ENCODE measurements around the gene BLOC1S6. TPM values are rescaled to one million over a fixed set of nuclear protein-coding genes. Genes with fewer than 3 reads are reported as not detected.

BLOC1S6 gene
- total and polyA plus RNA-seq, 2 donors from 2014 or later, result 14.8 to 35.0 TPM

GRCh38 chr15:45587863-45588170 is 638 bp downstream of the BLOC1S6 start:
- intact Hi-C loops (cut with DNase I), result no loop called here
- peaks cover 5 to 19% (median 11%) of the 10 kb centered on the region in 3 donors for H3K4me1 ChIP-seq (ENCODE audit: control insufficient read depth in 2 of 3, insufficient read depth in 2 of 3, low read depth in 1 of 3, low read length in 3 of 3)

GRCh38 chr15:45588219-45588875 is 1.2 kb downstream of the BLOC1S6 start:
- H3K4me1 ChIP-seq (ENCODE audit: control insufficient read depth in 2 of 3, insufficient read depth in 2 of 3, low read depth in 1 of 3, low read length in 3 of 3), result peaks cover 5 to 19% (median 11%) of the 10 kb centered on the region in 3 donors
- FAIRE-seq, result no peak
- intact Hi-C loops (cut with DNase I), result no loop called here
- no peak for TF ChIP-seq CTCF (IDR thresholded peaks at IDR 0.05; ENCODE audit: borderline replicate concordance, extremely low read depth, insufficient read depth)
- peak overlapping the region; percentile 74 to 100 (median 87) for H3K9ac ChIP-seq (ENCODE audit: low read length in 3 of 3)
- H3K36me3 ChIP-seq (ENCODE audit: control insufficient read depth in 2 of 3, insufficient read depth in 3 of 3, low read length in 3 of 3), result no peaks in the 10 kb centered on the region
- H3K9me3 ChIP-seq (ENCODE audit: control insufficient read depth in 2 of 3, insufficient read depth in 1 of 3, low read length in 3 of 3), result no peaks in the 10 kb centered on the region
- H3K27me3 ChIP-seq (ENCODE audit: control insufficient read depth, insufficient read depth, low read length), result no peaks in the 10 kb centered on the region
- DNase-seq, result peak in 2 of 5 donors; percentile 53 to 54
- peak overlapping the region in 1 of 2 donors; percentile 100 for H3K27ac ChIP-seq (ENCODE audit: low read depth in 2 of 2, low read length in 2 of 2)
- H3K4me3 ChIP-seq (ENCODE audit: low read length in 3 of 3), result peak overlapping the region; percentile 89 to 100 (median 100)

More at GRCh38 chr15:45587863-45588170, 638 bp downstream of the BLOC1S6 start:
- DNase-seq (no peak), FAIRE-seq (no peak)
- no peaks in the 10 kb centered on the region for H3K27me3 ChIP-seq (ENCODE audit: control insufficient read depth, insufficient read depth, low read length)
- H3K27ac ChIP-seq (ENCODE audit: low read depth in 2 of 2, low read length in 2 of 2), result peak overlapping the region; percentile 100
- H3K9ac ChIP-seq (ENCODE audit: low read length in 3 of 3), result peak overlapping the region; percentile 74 to 100 (median 87)
- no peaks in the 10 kb centered on the region for H3K36me3 ChIP-seq (ENCODE audit: control insufficient read depth in 2 of 3, insufficient read depth in 3 of 3, low read length in 3 of 3)
- H3K4me3 ChIP-seq (ENCODE audit: low read length in 3 of 3), result peak overlapping the region; percentile 89 to 100 (median 100)
- TF ChIP-seq CTCF (IDR thresholded peaks at IDR 0.05; ENCODE audit: borderline replicate concordance, extremely low read depth, insufficient read depth), result no peak
- no peaks in the 10 kb centered on the region for H3K9me3 ChIP-seq (ENCODE audit: control insufficient read depth in 2 of 3, insufficient read depth in 1 of 3, low read length in 3 of 3)

- Histone ChIP-seq H3K4me3 (ENCODE audit: low read length in 3 of 3) (no peak overlapping the region), H3K27me3 (ENCODE audit: control insufficient read depth, insufficient read depth, low read length) (no peaks in the 10 kb centered on the region), H3K9me3 (ENCODE audit: control insufficient read depth in 2 of 3, insufficient read depth in 1 of 3, low read length in 3 of 3) (no peaks in the 10 kb centered on the region), H3K27ac (ENCODE audit: low read depth in 2 of 2, low read length in 2 of 2) (no peak overlapping the region), H3K4me1 (ENCODE audit: control insufficient read depth in 2 of 3, insufficient read depth in 2 of 3, low read depth in 1 of 3, low read length in 3 of 3) (peaks cover 5 to 19% (median 11%) of the 10 kb centered on the region in 3 donors), H3K36me3 (ENCODE audit: control insufficient read depth in 2 of 3, insufficient read depth in 3 of 3, low read length in 3 of 3) (no peaks in the 10 kb centered on the region), H3K9ac (ENCODE audit: low read length in 3 of 3) (no peak overlapping the region)
- no peak for TF ChIP-seq CTCF (IDR thresholded peaks at IDR 0.05; ENCODE audit: borderline replicate concordance, extremely low read depth, insufficient read depth)
- DNase-seq, result no peak
- intact Hi-C loops (cut with DNase I), result no loop called here
- FAIRE-seq, result no peak
These were observed 2.1 kb downstream of the BLOC1S6 start for GRCh38 chr15:45589256-45589655.

All from kidney (tissue), 14 donors.